Nephron progenitor cell (in vitro differentiated cells): ENCODE results near the gene KIF26A.

Source experiments
- DNase-seq: peaks from one replicate; pipeline ENCODE4 v3.0.0; 2021
- H3K27ac Mint-ChIP-seq: 2 replicates; pipeline ENCODE4 v1.8.0; 2021; ENCODE audit warnings: mild to moderate bottlenecking, moderate library complexity, mixed read lengths
- H3K27me3 Mint-ChIP-seq: 2 replicates; pipeline ENCODE4 v1.8.0; 2021; ENCODE audit warnings: mild to moderate bottlenecking, low read depth, mixed read lengths; ENCODE audit not compliant: poor library complexity
- H3K36me3 Mint-ChIP-seq: 2 replicates; pipeline ENCODE4 v1.8.0; 2021; ENCODE audit warnings: low read depth, mixed read lengths
- H3K4me1 Mint-ChIP-seq: 2 replicates; pipeline ENCODE4 v1.8.0; 2021; ENCODE audit warnings: mixed read lengths
- H3K4me3 Mint-ChIP-seq: 2 replicates; pipeline ENCODE4 v1.8.0; 2021; ENCODE audit warnings: mild to moderate bottlenecking, moderate library complexity, mixed read lengths
- H3K9me3 Mint-ChIP-seq: 2 replicates; pipeline ENCODE4 v1.8.0; 2021; ENCODE audit warnings: mild to moderate bottlenecking, moderate library complexity, mixed read lengths
- TF ChIP-seq, protein P1 (sequence below): fragments of 200-600 bp; sonication (generic); IDR thresholded peaks from 2 replicates; pipeline ENCODE4 v1.5.0; 2021; ENCODE audit warnings: antibody characterized with exemption

Gene KIF26A

DNA sequence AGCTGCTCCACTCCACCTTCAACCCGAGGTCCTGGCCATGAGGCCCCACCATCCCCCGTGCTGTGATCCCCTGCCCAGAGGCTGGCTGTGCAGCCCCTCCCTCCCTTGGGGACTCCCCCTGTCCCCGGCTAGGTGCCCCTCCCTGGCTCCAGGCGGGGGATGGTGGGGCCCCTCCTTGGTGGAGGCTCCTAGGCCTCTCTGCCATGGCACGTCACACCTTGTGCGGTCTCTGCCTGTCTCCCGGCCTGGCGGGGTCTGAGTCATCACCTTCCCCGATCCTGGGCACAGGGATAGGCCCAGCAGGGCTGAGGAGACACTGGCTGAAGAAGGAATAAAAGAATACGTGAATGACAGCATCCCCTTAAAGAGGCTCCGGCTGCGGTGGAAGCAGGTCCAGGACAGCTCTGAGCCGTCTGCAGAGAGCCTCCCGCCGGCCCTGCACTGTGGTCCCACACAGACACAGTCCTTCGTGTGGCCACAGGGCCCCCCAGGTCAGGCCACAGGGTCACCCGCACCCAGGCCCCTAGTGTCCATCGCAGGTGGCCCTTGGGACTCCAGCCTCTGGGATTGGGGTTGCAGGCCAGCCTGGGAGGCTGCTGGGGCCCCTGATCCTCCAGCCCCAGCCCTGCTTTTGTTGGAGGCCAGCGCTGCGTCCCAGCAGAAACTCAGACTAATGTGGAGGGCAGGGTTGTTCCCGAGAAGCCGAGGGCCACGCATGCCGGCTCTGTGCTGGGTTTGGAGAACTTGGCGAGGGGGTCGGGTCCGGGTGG, 43.6 kb downstream of the KIF26A start:
- Mint-ChIP-seq H3K27me3 (peaks cover 3% of the 10 kb centered on the region), H3K36me3 (no peaks in the 10 kb centered on the region), H3K4me3 (no peak overlapping the region), H3K27ac (no peak overlapping the region), H3K9me3 (no peaks in the 10 kb centered on the region), H3K4me1 (peaks cover 25% of the 10 kb centered on the region)
- TF ChIP-seq, protein P1, sequence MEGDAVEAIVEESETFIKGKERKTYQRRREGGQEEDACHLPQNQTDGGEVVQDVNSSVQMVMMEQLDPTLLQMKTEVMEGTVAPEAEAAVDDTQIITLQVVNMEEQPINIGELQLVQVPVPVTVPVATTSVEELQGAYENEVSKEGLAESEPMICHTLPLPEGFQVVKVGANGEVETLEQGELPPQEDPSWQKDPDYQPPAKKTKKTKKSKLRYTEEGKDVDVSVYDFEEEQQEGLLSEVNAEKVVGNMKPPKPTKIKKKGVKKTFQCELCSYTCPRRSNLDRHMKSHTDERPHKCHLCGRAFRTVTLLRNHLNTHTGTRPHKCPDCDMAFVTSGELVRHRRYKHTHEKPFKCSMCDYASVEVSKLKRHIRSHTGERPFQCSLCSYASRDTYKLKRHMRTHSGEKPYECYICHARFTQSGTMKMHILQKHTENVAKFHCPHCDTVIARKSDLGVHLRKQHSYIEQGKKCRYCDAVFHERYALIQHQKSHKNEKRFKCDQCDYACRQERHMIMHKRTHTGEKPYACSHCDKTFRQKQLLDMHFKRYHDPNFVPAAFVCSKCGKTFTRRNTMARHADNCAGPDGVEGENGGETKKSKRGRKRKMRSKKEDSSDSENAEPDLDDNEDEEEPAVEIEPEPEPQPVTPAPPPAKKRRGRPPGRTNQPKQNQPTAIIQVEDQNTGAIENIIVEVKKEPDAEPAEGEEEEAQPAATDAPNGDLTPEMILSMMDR = no peak
- DNase-seq = no peak

DNA sequence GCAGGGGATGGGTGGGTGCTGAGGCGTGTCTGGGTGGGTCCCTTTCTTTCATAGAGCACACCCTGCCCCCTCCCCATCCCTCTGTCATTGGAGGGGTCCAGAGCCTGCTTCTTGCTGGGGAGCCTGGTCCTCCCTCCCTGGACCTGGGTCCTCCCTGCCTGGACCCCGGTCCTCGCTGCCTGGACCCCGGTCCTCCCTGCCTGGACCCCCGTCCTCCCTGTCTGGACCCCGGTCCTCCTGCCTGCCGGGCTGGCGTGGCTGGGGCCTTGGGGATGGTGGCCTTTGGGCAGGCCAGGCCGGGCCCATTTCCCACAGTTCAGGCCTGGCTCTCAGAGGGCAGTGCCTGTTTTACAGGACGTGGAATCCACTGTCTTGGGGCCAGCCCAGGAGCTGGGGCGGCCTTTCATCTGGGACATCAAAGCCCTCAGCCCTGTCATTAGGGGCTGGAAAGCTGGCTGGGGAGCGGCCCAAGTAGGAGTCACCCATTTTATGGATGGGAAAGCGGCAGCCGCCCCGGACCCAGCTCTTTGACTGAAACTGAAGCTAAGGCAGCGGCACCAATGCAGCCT, 44.6 kb downstream of the KIF26A start:
- no peaks in the 10 kb centered on the region for H3K36me3 Mint-ChIP-seq
- no peak overlapping the region for H3K27ac Mint-ChIP-seq
- H3K4me3 Mint-ChIP-seq = no peak overlapping the region
- H3K4me1 Mint-ChIP-seq = peaks cover 25% of the 10 kb centered on the region
- TF ChIP-seq, protein P1 = no peak
- no peak for DNase-seq
- H3K9me3 Mint-ChIP-seq = no peaks in the 10 kb centered on the region
- H3K27me3 Mint-ChIP-seq = peaks cover 3% of the 10 kb centered on the region

DNA sequence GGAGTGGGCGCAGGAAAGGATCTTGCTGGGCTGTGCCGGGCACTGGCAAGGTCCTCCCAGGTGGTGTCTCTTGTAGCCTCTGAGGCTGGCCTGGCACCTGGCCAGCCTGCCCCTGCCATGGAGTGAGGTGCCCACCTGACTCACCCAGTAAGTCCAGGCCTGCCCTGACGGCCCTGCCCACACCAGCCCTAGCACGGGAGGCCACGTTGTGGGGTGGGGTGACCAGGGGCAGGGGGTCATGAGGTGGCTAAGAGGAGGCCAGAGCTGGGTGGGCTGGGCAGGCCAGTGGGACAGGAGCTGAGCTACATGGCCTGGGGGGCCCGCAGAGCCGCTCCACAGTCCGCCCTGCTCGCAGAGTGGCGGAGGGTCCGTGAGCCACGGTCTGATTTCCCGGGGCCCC, 45.4 kb downstream of the KIF26A start:
- H3K36me3 Mint-ChIP-seq = no peaks in the 10 kb centered on the region
- peaks cover 25% of the 10 kb centered on the region for H3K4me1 Mint-ChIP-seq
- H3K27me3 Mint-ChIP-seq = peaks cover 3% of the 10 kb centered on the region
- H3K9me3 Mint-ChIP-seq = no peaks in the 10 kb centered on the region
- no peak overlapping the region for H3K4me3 Mint-ChIP-seq
- no peak for DNase-seq
- H3K27ac Mint-ChIP-seq = no peak overlapping the region
- TF ChIP-seq, protein P1 = no peak

DNA sequence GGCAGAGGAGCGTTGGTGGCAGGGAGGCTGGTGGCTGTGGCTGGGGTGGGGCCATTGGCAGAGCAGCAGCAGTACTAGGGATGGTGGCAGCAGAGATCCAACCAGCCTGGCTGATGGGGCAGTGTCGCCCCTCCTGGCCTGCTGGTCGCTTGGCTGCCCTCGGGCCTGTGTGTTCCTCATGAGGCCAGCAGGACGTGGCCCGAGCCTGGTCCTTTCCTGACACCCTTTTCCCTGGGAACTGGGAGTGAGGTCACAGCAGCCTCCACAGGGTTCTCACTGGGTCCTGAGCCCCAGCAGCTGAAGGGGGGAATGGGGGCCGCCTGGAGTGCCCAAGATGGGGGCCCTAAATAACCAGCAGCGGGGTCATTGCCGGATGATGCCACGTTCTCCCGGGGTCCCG, 46.1 kb downstream of the KIF26A start:
- Mint-ChIP-seq H3K9me3 (no peaks in the 10 kb centered on the region), H3K4me1 (peaks cover 25% of the 10 kb centered on the region), H3K4me3 (no peak overlapping the region), H3K27me3 (peaks cover 6% of the 10 kb centered on the region), H3K27ac (no peak overlapping the region), H3K36me3 (no peaks in the 10 kb centered on the region)
- TF ChIP-seq, protein P1 = no peak
- DNase-seq = no peak

DNA sequence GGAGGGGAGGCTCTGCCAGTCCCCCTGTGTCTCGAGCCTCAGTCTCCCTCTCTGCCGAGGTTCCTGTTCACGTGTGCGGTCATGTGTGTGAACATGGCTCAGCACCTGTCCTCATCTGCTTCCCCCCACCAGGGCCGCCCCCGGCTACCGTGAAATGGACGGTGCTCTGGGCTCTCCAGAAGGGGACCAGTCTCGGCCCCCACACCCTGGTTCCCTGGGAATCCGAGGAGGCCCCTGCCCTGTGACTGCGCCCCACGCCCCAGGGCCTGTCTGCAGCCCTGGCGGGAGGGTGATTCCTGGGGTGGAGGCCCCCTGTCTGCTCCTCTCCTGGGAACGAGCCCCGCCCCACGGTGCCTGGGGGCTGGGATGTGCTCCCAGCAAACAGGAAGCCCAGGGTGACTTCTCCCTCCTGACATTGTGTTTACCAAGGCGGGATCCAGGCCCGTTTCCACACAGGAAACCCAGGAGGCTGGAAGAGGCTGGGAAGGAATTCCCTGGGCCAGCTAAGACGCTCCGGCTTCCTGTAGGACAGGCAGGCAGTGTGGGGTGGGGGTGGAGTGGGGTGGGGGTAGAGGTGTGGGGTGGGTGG, 46.6 kb downstream of the KIF26A start:
- Mint-ChIP-seq H3K36me3 (no peaks in the 10 kb centered on the region), H3K4me3 (no peak overlapping the region), H3K27me3 (peaks cover 3% of the 10 kb centered on the region), H3K27ac (no peak overlapping the region), H3K4me1 (peaks cover 22% of the 10 kb centered on the region), H3K9me3 (no peaks in the 10 kb centered on the region)
- TF ChIP-seq, protein P1 = no peak
- no peak for DNase-seq
